ENCODE data around the gene EMILIN3.
"Not testable (repeated sequence)": the region's sequence is repeated elsewhere in the genome, so short reads cannot be mapped to it uniquely, and the experiment has no call there.

The EMILIN3 gene

DNA sequence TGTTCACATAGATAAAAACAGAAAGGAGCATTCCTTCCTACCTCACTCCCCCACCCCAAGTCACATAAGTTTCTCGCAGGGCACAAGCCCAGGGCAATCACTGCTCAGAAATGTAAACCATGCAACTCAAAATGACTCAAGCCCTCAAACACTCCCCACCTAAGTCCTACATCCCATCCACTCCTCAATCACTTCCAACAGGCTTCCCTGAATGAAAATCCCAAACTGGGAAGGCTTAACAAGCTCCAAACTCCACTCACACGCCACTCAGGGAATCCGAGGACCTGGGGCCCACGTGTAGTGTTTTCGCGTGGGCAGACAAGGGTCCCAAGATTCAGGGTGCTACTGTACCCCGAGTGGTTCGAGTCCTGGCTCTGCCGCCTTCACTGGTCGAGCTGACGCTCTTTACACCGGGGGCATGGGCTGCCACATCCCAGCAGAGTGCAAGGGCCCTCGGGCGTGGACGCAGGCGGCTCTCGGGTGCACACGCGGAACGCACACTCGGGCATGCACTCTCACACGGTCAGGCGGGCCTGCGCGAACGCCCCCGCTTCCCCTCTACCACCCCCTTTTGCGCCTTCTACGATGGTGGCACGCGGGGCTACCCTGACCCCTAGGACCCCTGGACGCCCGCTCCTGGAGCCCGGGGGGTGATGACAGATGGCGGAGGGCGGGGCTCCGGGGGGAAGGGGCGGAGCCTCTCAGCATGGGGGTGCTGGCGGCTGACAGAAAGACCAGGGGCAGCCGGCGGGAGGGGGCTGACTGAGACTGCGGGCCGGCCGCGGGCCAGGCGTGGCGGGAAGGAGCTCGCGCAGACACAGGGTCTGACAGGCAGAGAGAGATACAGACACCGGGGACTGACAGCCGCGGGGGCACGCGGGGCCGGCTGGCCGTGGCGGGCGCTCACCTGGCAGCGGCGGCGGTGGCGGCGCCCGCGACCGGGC is 49.7 kb downstream of the EMILIN3 start:
- DNase-seq, result peak; percentile 68 to 78

DNA sequence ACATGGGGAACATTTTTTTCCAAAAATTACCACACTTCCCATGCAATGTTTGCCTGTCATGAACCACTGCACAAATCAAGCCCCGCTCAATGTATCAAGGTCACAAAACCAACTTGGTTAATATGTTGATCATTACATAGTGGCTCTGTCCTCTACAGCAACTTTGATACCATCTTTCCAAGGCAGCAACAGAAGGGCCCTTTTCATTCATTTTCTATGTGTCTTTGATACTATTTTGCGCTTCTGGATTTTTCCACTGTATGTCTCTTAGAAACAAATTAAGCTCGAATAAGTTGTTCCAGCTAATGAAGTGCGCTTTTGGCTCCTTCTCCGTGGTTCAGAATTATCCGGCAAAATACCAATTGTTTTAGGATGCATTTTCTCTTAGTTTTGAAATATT is 50.6 kb downstream of the EMILIN3 start:
- no peak for DNase-seq

- DNase-seq, result no peak
Measured at GRCh38 chr20:41314386-41314785, 52.2 kb downstream of the EMILIN3 start.

DNA sequence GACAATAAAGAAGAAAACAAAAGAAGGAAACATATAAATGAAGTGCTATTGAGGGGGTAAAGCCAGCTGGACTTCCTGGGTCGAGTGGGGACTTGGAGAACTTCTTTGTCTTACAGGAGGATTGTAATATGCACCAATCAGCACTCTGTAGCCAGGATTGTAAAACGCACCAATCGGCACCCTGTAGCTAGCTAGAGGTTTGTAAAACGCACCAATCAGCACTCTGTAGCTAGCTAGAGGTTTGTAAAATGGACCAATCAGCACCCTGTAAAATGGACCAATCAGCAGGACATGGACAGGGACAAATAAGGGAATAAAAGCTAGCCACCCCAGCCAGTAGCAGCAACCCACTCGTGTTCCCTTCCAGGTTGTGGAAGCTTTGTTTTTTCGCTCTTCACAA is 54.6 kb downstream of the EMILIN3 start:
- DNase-seq, result not testable (repeated sequence)
